H1 (cell line): Measurements from ENCODE around the gene HLA-E. TPM values are rescaled to one million over a fixed set of nuclear protein-coding genes. Genes with fewer than 3 reads are reported as not detected.
"Not testable (repeated sequence)": the region's sequence is repeated elsewhere in the genome, so short reads cannot be mapped to it uniquely, and the experiment has no call there.

ENCODE experiments used
- CTCF ChIA-PET: fragments of 300-600 bp; sonication (Branson Sonifier 250); formaldehyde crosslinking; loops from one replicate; lab custom pipeline; 2021; ENCODE audit not compliant: partially characterized antibody; lab: Charles Lee
- POLR2A ChIA-PET: fragments of 300-600 bp; sonication (Branson Sonifier 250); formaldehyde crosslinking; loops from one replicate; lab custom pipeline; 2021; ENCODE audit warnings: inconsistent platforms; ENCODE audit not compliant: partially characterized antibody; lab: Charles Lee
- DNase-seq, 2 experiments: peaks; one replicate each; pipeline versions ENCODE4 v3.0.0 to v3.0.0-alpha.2; 2010 to 2022; ENCODE audit warnings: low spot score in 2 of 2, low read depth in 1 of 2, mixed read lengths in 1 of 2
- FAIRE-seq: peaks from 2 replicates; lab custom pipeline; 2011; peaks lifted over from hg19 to GRCh38; lab: Jason Lieb, UNC
- H2AFZ ChIP-seq: 2 replicates; pipeline ENCODE4 v1.8.1; 2012; ENCODE audit warnings: low read length, inconsistent platforms
- H2AK5ac ChIP-seq: 2 replicates; pipeline ENCODE4 v1.6.1; 2013; ENCODE audit warnings: low read depth, low read length
- H2BK120ac ChIP-seq: replicated peaks from 2 replicates; pipeline ENCODE3; 2013; ENCODE audit warnings: low read depth, low read length, inconsistent platforms
- H2BK12ac ChIP-seq: 2 replicates; pipeline ENCODE4 v1.6.1; 2013; ENCODE audit warnings: low read depth, low read length
- H2BK15ac ChIP-seq: 2 replicates; pipeline ENCODE4 v1.6.1; 2013; ENCODE audit warnings: low read length
- H2BK20ac ChIP-seq: 2 replicates; pipeline ENCODE4 v1.6.1; 2013; ENCODE audit warnings: low read length
- H2BK5ac ChIP-seq: 2 replicates; pipeline ENCODE4 v1.6.1; 2013; ENCODE audit warnings: low read depth, low read length
- H3K14ac ChIP-seq: 2 replicates; pipeline ENCODE4 v1.6.1; 2013; ENCODE audit warnings: inconsistent platforms; ENCODE audit not compliant: insufficient read length
- H3K18ac ChIP-seq: 2 replicates; pipeline ENCODE4 v1.6.1; 2013; ENCODE audit warnings: low read length; ENCODE audit errors: extremely low read depth
- H3K23ac ChIP-seq: 2 replicates; pipeline ENCODE4 v1.6.1; 2013; ENCODE audit warnings: inconsistent platforms; ENCODE audit not compliant: insufficient read length
- H3K23me2 ChIP-seq: 2 replicates; pipeline ENCODE4 v1.6.1; 2013; ENCODE audit warnings: low read depth, low read length
- H3K27ac ChIP-seq: 2 replicates; pipeline ENCODE4 v1.6.1; 2011; ENCODE audit warnings: low read depth, low read length, inconsistent platforms
- H3K27me3 ChIP-seq, 4 experiments: replicated peaks in 1 of 4; 1 replicate in 1 of 4; 2 replicates in 3 of 4; pipeline versions ENCODE4 v1.6.1 to v1.8.1; 2011 to 2013; ENCODE audit warnings: low read length in 3 of 4, mild to moderate bottlenecking in 3 of 4, inconsistent platforms in 2 of 4, mixed read lengths in 2 of 4, moderate library complexity in 1 of 4; ENCODE audit not compliant: control insufficient read depth in 3 of 4, insufficient read depth in 3 of 4; ENCODE audit errors: extremely low read depth in 1 of 4
- H3K36me3 ChIP-seq, 4 experiments: 2 replicates each; pipeline versions ENCODE4 v1.6.1 to v1.8.1; 2011 to 2013; ENCODE audit warnings: mild to moderate bottlenecking in 4 of 4, low read length in 3 of 4, moderate library complexity in 2 of 4, control low read depth in 1 of 4, inconsistent platforms in 1 of 4; ENCODE audit not compliant: insufficient read depth in 4 of 4, control insufficient read depth in 2 of 4
- H3K4ac ChIP-seq: replicated peaks from 2 replicates; pipeline ENCODE3; 2013; ENCODE audit warnings: low read length, low read depth, mixed read lengths, inconsistent platforms; ENCODE audit not compliant: insufficient read length
- H3K4me1 ChIP-seq, 4 experiments: replicated peaks in 1 of 4; 1 replicate in 1 of 4; 2 replicates in 3 of 4; pipeline versions ENCODE4 v1.6.1 to v1.8.1; 2011 to 2013; ENCODE audit warnings: low read length in 3 of 4, inconsistent platforms in 2 of 4, mixed read lengths in 1 of 4; ENCODE audit not compliant: insufficient read depth in 4 of 4, control insufficient read depth in 3 of 4
- H3K4me2 ChIP-seq, 2 experiments: 2 replicates each; pipeline versions ENCODE4 v1.6.1 to v1.8.1; 2011 to 2013; ENCODE audit warnings: low read depth in 2 of 2, low read length in 2 of 2, control low read depth in 1 of 2, inconsistent platforms in 1 of 2, mild to moderate bottlenecking in 1 of 2; ENCODE audit not compliant: insufficient read depth in 1 of 2
- H3K4me3 ChIP-seq, 4 experiments: fragments of 200-600, 300-600 bp in 1 of 4; sonication (generic), shearing (Covaris generic), sonication (Bioruptor Twin) in 1 of 4; 2 replicates each; pipeline versions ENCODE4 v1.5.1 to v1.8.1; 2011 to 2016; ENCODE audit warnings: low read length in 4 of 4, low read depth in 3 of 4, control low read depth in 2 of 4, inconsistent platforms in 2 of 4, mild to moderate bottlenecking in 2 of 4, mixed read lengths in 1 of 4, moderate library complexity in 1 of 4; ENCODE audit not compliant: insufficient read depth in 2 of 4; ENCODE audit errors: extremely low read depth in 1 of 4
- H3K56ac ChIP-seq: replicated peaks from 2 replicates; pipeline ENCODE3; 2013; ENCODE audit warnings: low read depth, mild to moderate bottlenecking, mixed read lengths, low read length, inconsistent platforms; ENCODE audit not compliant: insufficient read length
- H3K79me1 ChIP-seq: 2 replicates; pipeline ENCODE4 v1.6.1; 2013; ENCODE audit warnings: low read depth, low read length, control low read depth
- H3K79me2 ChIP-seq, 2 experiments: 2 replicates each; pipeline versions ENCODE4 v1.6.1 to v1.8.1; 2012 to 2013; ENCODE audit warnings: low read length in 2 of 2, mild to moderate bottlenecking in 2 of 2, inconsistent platforms in 1 of 2; ENCODE audit not compliant: insufficient read depth in 2 of 2, control insufficient read depth in 1 of 2
- H3K9ac ChIP-seq, 4 experiments: replicated peaks in 1 of 4; 1 replicate in 1 of 4; 2 replicates in 3 of 4; pipeline versions ENCODE4 v1.6.1 to v1.8.1; 2011 to 2013; ENCODE audit warnings: low read depth in 3 of 4, low read length in 3 of 4, control low read depth in 2 of 4, mild to moderate bottlenecking in 2 of 4, moderate library complexity in 2 of 4, inconsistent platforms in 1 of 4; ENCODE audit errors: extremely low read depth in 1 of 4
- H3K9me3 ChIP-seq, 2 experiments: 2 replicates each; pipeline versions ENCODE4 v1.6.1 to v1.8.1; 2012 to 2013; ENCODE audit warnings: mild to moderate bottlenecking in 2 of 2, moderate library complexity in 2 of 2, control low read depth in 1 of 2, inconsistent platforms in 1 of 2, low read depth in 1 of 2, low read length in 1 of 2, mixed read lengths in 1 of 2; ENCODE audit not compliant: insufficient read depth in 2 of 2
- H4K20me1 ChIP-seq, 2 experiments: replicated peaks in 1 of 2; 2 replicates each; pipeline versions ENCODE3 to v1.8.1; 2011 to 2013; ENCODE audit warnings: inconsistent platforms in 2 of 2, low read length in 2 of 2, mild to moderate bottlenecking in 1 of 2; ENCODE audit not compliant: insufficient read depth in 2 of 2, control insufficient read depth in 1 of 2
- H4K5ac ChIP-seq: 2 replicates; pipeline ENCODE4 v1.6.1; 2013; ENCODE audit warnings: low read length, low read depth, mixed read lengths, inconsistent platforms; ENCODE audit not compliant: insufficient read length
- H4K8ac ChIP-seq: 2 replicates; pipeline ENCODE4 v1.8.0; 2013; ENCODE audit warnings: mild to moderate bottlenecking, moderate library complexity, low read length, inconsistent platforms; ENCODE audit not compliant: insufficient read depth; ENCODE audit errors: extremely low read depth
- H4K91ac ChIP-seq: replicated peaks from 2 replicates; pipeline ENCODE3; 2013; ENCODE audit warnings: low read length, mixed read lengths, inconsistent platforms; ENCODE audit not compliant: insufficient read length
- JUN ChIP-seq: IDR thresholded peaks from 2 replicates; pipeline ENCODE4 v1.6.1; 2011; ENCODE audit warnings: low read depth, mild to moderate bottlenecking, improper control_type of control experiment, low read length
- YY1 ChIP-seq: IDR thresholded peaks from 2 replicates; pipeline ENCODE4 v1.6.1; 2011; ENCODE audit warnings: low read depth, mild to moderate bottlenecking, low read length
- WGBS, 2 experiments: shearing (Covaris generic) in 1 of 2; methylation state at CpG; one replicate each; pipeline versions ENCODE4 v1.1.6 to v1.1.7; 2013 to 2015; ENCODE audit warnings: low lambda C conversion rate in 2 of 2, mixed read lengths in 2 of 2, inconsistent platforms in 1 of 2, low coverage in 1 of 2, missing lambda C conversion rate in 1 of 2; ENCODE audit not compliant: insufficient replicate concordance in 2 of 2, insufficient coverage in 1 of 2, insufficient read length in 1 of 2; ENCODE audit errors: extremely low coverage in 1 of 2, missing lambda C conversion rate in 1 of 2; 5-methylcytosine and 5-hydroxymethylcytosine counted together
- polyA plus RNA-seq, 7 experiments: library from polyadenylated mRNA; depleted of rRNA in 3 of 7; stranded (reverse) in 5 of 7; unstranded in 2 of 7; fragments of >200 nt in 5 of 7; fragments of 200-250 nt in 2 of 7; gene quantifications; 1 replicate in 5 of 7; 2 replicates in 1 of 7; 4 replicates in 1 of 7; pipeline versions ENCODE4 v1.2.1 to v1.2.3, GENCODE V29; 2011 to 2013; ENCODE audit warnings: missing spikeins in 2 of 7, mixed read lengths in 2 of 7
- total RNA-seq: library from RNA; stranded (reverse); fragmentation: NEBNext Ultra II Directional; extraction: Animal tissue kit (Norgen Biotek cat#: 25700); gene quantifications from 2 replicates; pipeline ENCODE4 v1.2.1, GENCODE V29; 2021

HLA-E gene
- total and polyA plus RNA-seq, 2 of the 8 experiments (the other 6 are each of a cell fraction or from before 2014, with no cell fraction given), result 20.2 to 28.0 TPM

DNA sequence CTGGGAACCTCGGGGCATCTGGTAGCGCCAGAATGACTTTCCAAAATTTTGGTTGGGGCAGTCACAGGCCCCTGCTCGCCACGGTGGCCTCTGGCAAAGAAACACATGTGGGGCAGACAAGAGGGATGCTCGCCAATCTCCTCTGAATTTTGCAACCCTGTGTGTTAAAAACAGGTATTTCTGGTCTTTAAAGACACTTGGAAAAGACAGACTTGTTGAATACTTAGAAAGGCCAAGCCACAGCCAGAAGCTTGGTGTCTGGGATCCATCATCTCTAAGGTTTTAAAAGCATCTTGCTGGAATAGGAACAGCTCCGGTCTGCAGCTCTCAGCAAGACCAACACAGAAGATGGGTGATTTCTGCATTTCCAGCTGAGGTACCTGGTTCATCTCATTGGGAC, 31.2 kb downstream of the HLA-E start (continued):
- no peak for TF ChIP-seq YY1
- TF ChIP-seq JUN, result no peak

- H4K5ac ChIP-seq, H3K27me3 ChIP-seq, FAIRE-seq, H3K36me3 ChIP-seq, H3K4me3 ChIP-seq, H2BK15ac ChIP-seq, H3K4ac ChIP-seq, H3K23ac ChIP-seq, H3K79me2 ChIP-seq, H3K56ac ChIP-seq, H4K91ac ChIP-seq, H2AFZ ChIP-seq, POLR2A ChIA-PET, H3K23me2 ChIP-seq, H3K9me3 ChIP-seq, DNase-seq, H3K27ac ChIP-seq, H3K14ac ChIP-seq, H2BK120ac ChIP-seq, H3K4me2 ChIP-seq, H2AK5ac ChIP-seq, H4K8ac ChIP-seq, H3K9ac ChIP-seq, H2BK12ac ChIP-seq, H3K4me1 ChIP-seq, H4K20me1 ChIP-seq, H2BK5ac ChIP-seq, H3K79me1 ChIP-seq, H2BK20ac ChIP-seq, H3K18ac ChIP-seq: not testable (repeated sequence)
- CTCF ChIA-PET, result interaction anchor here (1.2 to 2.6 kb wide), 4 partner anchors 11 to 36 kb away, joined by 3 to 12 read pairs (median 5); no protein-coding TSS in a partner anchor
- WGBS, 2 experiments, result 84% methylated on average over 7 of the region's 7 CpGs; no CpG with 5 or more reads in 1 of the 2 experiments
Measured at GRCh38 chr6:30521082-30521481, 31.8 kb downstream of the HLA-E start.
